ENCODE measurements around the gene DMBX1.

GRCh38 chr1:46522184-46522968 is 32.7 kb downstream of the DMBX1 start:
- TF ChIP-seq CTCF (IDR thresholded peaks at IDR 0.05) (no peak), POLR2A (IDR thresholded peaks at IDR 0.05) (no peak)

Data from stomach (tissue), 4 donors.